Endothelial cell of umbilical vein (primary cell): ENCODE measurements around the gene ZNF804B. TPM values are rescaled to one million over a fixed set of nuclear protein-coding genes. Genes with fewer than 3 reads are reported as not detected.

Experiments used
- BruUV-seq: library from RNA; stranded (reverse); fragments of 400-500 nt; replicated peaks from 2 replicates; lab custom pipeline; 2021; lab: Mats Ljungman, UMichigan
- CTCF ChIA-PET: fragments of 300-600, 350-600 bp; sonication (Branson Sonifier 250); formaldehyde crosslinking; loops from one replicate; lab custom pipeline; 2021; ENCODE audit warnings: antibody characterized with exemption, inconsistent platforms; lab: Charles Lee
- POLR2A ChIA-PET: fragments of 300-600, 350-600 bp; sonication (Branson Sonifier 250); formaldehyde crosslinking; loops from one replicate; lab custom pipeline; 2021; ENCODE audit warnings: antibody characterized with exemption, inconsistent platforms; lab: Charles Lee
- DNase-seq: peaks from one replicate; pipeline ENCODE4 v3.0.0-alpha.2; 2011; ENCODE audit warnings: low read depth, low spot score
- FAIRE-seq: peaks from 2 replicates; lab custom pipeline; 2011; peaks lifted over from hg19 to GRCh38; lab: Jason Lieb, UNC
- H2AFZ ChIP-seq: 2 replicates; pipeline ENCODE4 v1.6.0; 2012; ENCODE audit warnings: low read depth, low read length, control low read depth, inconsistent platforms
- H3K27ac ChIP-seq: 2 replicates; pipeline ENCODE4 v1.5.1; 2011; ENCODE audit warnings: low read depth, mild to moderate bottlenecking, control low read depth, low read length, moderate library complexity; ENCODE audit not compliant: insufficient read depth
- H3K27me3 ChIP-seq, 2 experiments: 2 replicates each; pipeline versions ENCODE4 v1.6.0 to v1.6.1; 2011; ENCODE audit warnings: low read length in 2 of 2, mixed read lengths in 1 of 2; ENCODE audit not compliant: control insufficient read depth in 2 of 2, insufficient read depth in 2 of 2
- H3K36me3 ChIP-seq, 2 experiments: 2 replicates in 1 of 2; 3 replicates in 1 of 2; pipeline ENCODE4 v1.5.1; 2011; ENCODE audit warnings: low read length in 2 of 2, mild to moderate bottlenecking in 1 of 2, moderate library complexity in 1 of 2; ENCODE audit not compliant: control insufficient read depth in 2 of 2, insufficient read depth in 2 of 2; ENCODE audit errors: extremely low read depth in 1 of 2
- H3K4me1 ChIP-seq: 3 replicates; pipeline ENCODE4 v1.5.1; 2011; ENCODE audit warnings: mild to moderate bottlenecking, low read length; ENCODE audit not compliant: control insufficient read depth, insufficient read depth; ENCODE audit errors: extremely low read depth
- H3K4me2 ChIP-seq: 2 replicates; pipeline ENCODE4 v1.6.1; 2011; ENCODE audit warnings: low read length, control low read depth, mixed read lengths; ENCODE audit not compliant: insufficient read depth
- H3K4me3 ChIP-seq, 3 experiments: fragments of 200-600 bp in 1 of 3; sonication (generic), shearing (Covaris generic) in 1 of 3; replicated peaks in 1 of 3; 2 replicates each; pipeline ENCODE4 v1.5.1; 2011 to 2016; ENCODE audit warnings: control low read depth in 3 of 3, low read length in 3 of 3, mild to moderate bottlenecking in 2 of 3, inconsistent platforms in 1 of 3, low read depth in 1 of 3, moderate library complexity in 1 of 3; ENCODE audit not compliant: insufficient read depth in 1 of 3
- H3K79me2 ChIP-seq: 2 replicates; pipeline ENCODE4 v1.6.0; 2012; ENCODE audit warnings: low read length, inconsistent platforms; ENCODE audit not compliant: control insufficient read depth, insufficient read depth
- H3K9ac ChIP-seq: replicated peaks from 2 replicates; pipeline ENCODE3; 2011; ENCODE audit warnings: low read length, control low read depth; ENCODE audit not compliant: insufficient read depth; ENCODE audit errors: extremely low read depth
- H3K9me1 ChIP-seq: replicated peaks from 3 replicates; pipeline ENCODE4 v1.6.0; 2011; ENCODE audit warnings: mild to moderate bottlenecking, low read length; ENCODE audit not compliant: control insufficient read depth, insufficient read depth; ENCODE audit errors: extremely low read depth
- H3K9me3 ChIP-seq: replicated peaks from 2 replicates; pipeline ENCODE4 v1.5.1; 2012; ENCODE audit warnings: low read length, inconsistent platforms; ENCODE audit not compliant: control insufficient read depth, insufficient read depth
- H4K20me1 ChIP-seq: replicated peaks from 2 replicates; pipeline ENCODE3; 2011; ENCODE audit warnings: mild to moderate bottlenecking, low read length; ENCODE audit not compliant: control insufficient read depth, insufficient read depth; ENCODE audit errors: extremely low read depth
- CTCF ChIP-seq, 2 donors: IDR thresholded peaks; 1 replicate in 1 of 2; 2 replicates in 1 of 2; pipeline ENCODE4 v1.5.1; 2011; ENCODE audit warnings: low read length in 2 of 2, mild to moderate bottlenecking in 2 of 2, moderate library complexity in 2 of 2, control low read depth in 1 of 2, inconsistent platforms in 1 of 2, low read depth in 1 of 2; ENCODE audit not compliant: insufficient read depth in 1 of 2; ENCODE audit errors: extremely low read depth in 1 of 2
- EZH2 ChIP-seq: IDR thresholded peaks from 2 replicates; pipeline ENCODE4 v1.6.1; 2012; ENCODE audit warnings: borderline replicate concordance, low read depth, mild to moderate bottlenecking, moderate library complexity, low read length, inconsistent platforms; ENCODE audit not compliant: severe bottlenecking
- FOS ChIP-seq: IDR thresholded peaks from 2 replicates; pipeline ENCODE4 v1.6.1; 2011; ENCODE audit warnings: mild to moderate bottlenecking, low read length, moderate library complexity, borderline replicate concordance; ENCODE audit not compliant: insufficient read depth
- GATA2 ChIP-seq: IDR thresholded peaks from 2 replicates; pipeline ENCODE4 v1.7.0; 2011; ENCODE audit warnings: low read depth, mild to moderate bottlenecking, moderate library complexity, mixed read lengths, low read length; ENCODE audit not compliant: insufficient read length, insufficient read depth
- JUN ChIP-seq: IDR thresholded peaks from 2 replicates; pipeline ENCODE4 v1.6.1; 2011; ENCODE audit warnings: borderline replicate concordance, low read depth; ENCODE audit not compliant: insufficient read length, insufficient read depth
- MYC ChIP-seq: IDR thresholded peaks from one replicate; pipeline ENCODE4 v1.6.1; 2011; ENCODE audit warnings: mild to moderate bottlenecking, low read depth, low read length
- POLR2A ChIP-seq: IDR thresholded peaks from 2 replicates; pipeline ENCODE4 v1.6.1; 2012; ENCODE audit warnings: low read depth, mild to moderate bottlenecking, control low read depth, low read length
- POLR2AphosphoS5 ChIP-seq: IDR thresholded peaks from 2 replicates; pipeline ENCODE4 v1.6.1; 2012; ENCODE audit warnings: low read depth, mild to moderate bottlenecking, control low read depth, low read length, moderate library complexity; ENCODE audit not compliant: insufficient read depth
- dilution Hi-C: fragments of 300-500 bp; cut with MboI; formaldehyde crosslinking; loops from one replicate; pipeline ENCODE4 v1.15.0; 2019; ENCODE audit warnings: low sequenced_read_pairs; ENCODE audit not compliant: extremely low pct_ligation_motif_present
- intact Hi-C: fragments of 100-400 bp; cut with micrococcal nuclease; formaldehyde crosslinking; loops from one replicate; pipeline ENCODE4 v1.10.0; 2022
- polyA plus RNA-seq, 4 experiments: library from polyadenylated mRNA; depleted of rRNA in 3 of 4; stranded (reverse) in 3 of 4; unstranded in 1 of 4; fragments of >200 nt; gene quantifications; 2 replicates each; pipeline versions ENCODE4 v1.2.1 to v1.2.3, GENCODE V29; 2011 to 2012; ENCODE audit warnings: missing spikeins in 1 of 4
- total RNA-seq: library from RNA; stranded (reverse); gene quantifications from 2 replicates; pipeline ENCODE4 v1.2.3, GENCODE V29; 2021
- TF ChIP-seq, protein P1 (sequence below): IDR thresholded peaks from 2 replicates; pipeline ENCODE4 v1.6.1; 2011; ENCODE audit not compliant: insufficient read depth, insufficient read length

The ZNF804B gene
- total and polyA plus RNA-seq, 2 donors (not counting 3 experiments of a cell fraction or from before 2014, with no cell fraction given), result not detected

GRCh38 chr7:89085580-89085979, 326.1 kb downstream of the ZNF804B start:
- POLR2A ChIA-PET, result no interaction called here
- CTCF ChIA-PET, result no interaction called here
- intact Hi-C loops, result no loop called here

DNA sequence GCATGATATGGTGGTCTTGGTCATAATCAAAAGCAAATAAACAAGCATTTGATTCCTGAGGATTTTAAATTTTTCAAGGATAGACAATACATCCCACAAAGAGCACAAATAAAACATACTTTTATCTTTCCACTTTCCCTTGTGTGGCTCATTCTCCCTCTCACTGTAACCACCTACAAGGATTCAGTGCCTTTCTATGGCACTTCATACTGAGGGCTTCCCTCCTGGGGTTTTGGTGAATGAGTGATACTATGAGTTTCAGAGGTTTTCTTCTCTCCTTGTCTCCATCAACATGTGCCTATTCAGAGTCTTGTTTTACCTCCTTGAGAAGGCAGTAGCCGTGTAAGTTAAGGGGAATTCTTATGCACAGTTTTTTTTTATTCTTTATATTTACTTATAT, 332.1 kb downstream of the ZNF804B start:
- no peaks in the 10 kb centered on the region for H3K9me1 ChIP-seq
- FAIRE-seq, result no peak
- CTCF ChIA-PET, result no interaction called here
- no peak overlapping the region for H2AFZ ChIP-seq
- H3K79me2 ChIP-seq, result no peaks in the 10 kb centered on the region
- POLR2A ChIA-PET, result no interaction called here
- H3K27me3 ChIP-seq, result no peaks in the 10 kb centered on the region
- no TSS peak for BruUV-seq
- H3K27ac ChIP-seq, result no peak overlapping the region
- dilution Hi-C loops, result no loop called here
- DNase-seq, result no peak
- no peaks in the 10 kb centered on the region for H3K36me3 ChIP-seq
- H4K20me1 ChIP-seq, result no peaks in the 10 kb centered on the region
- no peaks in the 10 kb centered on the region for H3K4me1 ChIP-seq
- intact Hi-C loops, result no loop called here
- no peak for TF ChIP-seq GATA2
- TF ChIP-seq, protein P1, sequence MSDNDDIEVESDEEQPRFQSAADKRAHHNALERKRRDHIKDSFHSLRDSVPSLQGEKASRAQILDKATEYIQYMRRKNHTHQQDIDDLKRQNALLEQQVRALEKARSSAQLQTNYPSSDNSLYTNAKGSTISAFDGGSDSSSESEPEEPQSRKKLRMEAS, result no peak
- TF ChIP-seq JUN, result no peak
- TF ChIP-seq POLR2A, result no peak
- TF ChIP-seq EZH2, result no peak
- TF ChIP-seq FOS, result no peak
- TF ChIP-seq CTCF (IDR thresholded peaks at IDR 0.05; ENCODE audit: extremely low read depth in 1 of 2, insufficient read depth in 1 of 2, low read depth in 1 of 2, low read length in 2 of 2), result no peak
- TF ChIP-seq POLR2AphosphoS5, result no peak
- TF ChIP-seq MYC, result no peak
- H3K9me3 ChIP-seq, result no peaks in the 10 kb centered on the region
- no peak overlapping the region for H3K9ac ChIP-seq
- H3K4me3 ChIP-seq, result no peak overlapping the region
- no peak overlapping the region for H3K4me2 ChIP-seq

More at GRCh38 chr7:89085580-89085979, 326.1 kb downstream of the ZNF804B start:
- Histone ChIP-seq H3K27ac (no peak overlapping the region), H3K4me3 (no peak overlapping the region), H3K79me2 (no peaks in the 10 kb centered on the region), H3K4me2 (no peak overlapping the region), H3K9me1 (no peaks in the 10 kb centered on the region), H3K9me3 (no peaks in the 10 kb centered on the region), H3K9ac (no peak overlapping the region), H3K36me3 (no peaks in the 10 kb centered on the region), H3K27me3 (no peaks in the 10 kb centered on the region), H2AFZ (no peak overlapping the region), H4K20me1 (no peaks in the 10 kb centered on the region), H3K4me1 (no peaks in the 10 kb centered on the region)
- DNase-seq (no peak), FAIRE-seq (no peak)
- dilution Hi-C loops, result no loop called here
- BruUV-seq, result no TSS peak
- no peak for TF ChIP-seq EZH2
